IgD-negative memory B cell (primary cell): ENCODE results near the gene ZFAND2B. TPM values are rescaled to one million over a fixed set of nuclear protein-coding genes. Genes with fewer than 3 reads are reported as not detected.
"Not testable (repeated sequence)": the region's sequence is repeated elsewhere in the genome, so short reads cannot be mapped to it uniquely, and the experiment has no call there.

ENCODE experiments used
- H3K27ac Mint-ChIP-seq, 3 donors: one replicate each; pipeline ENCODE4 v1.8.0; 2020 to 2022; ENCODE audit warnings: mild to moderate bottlenecking in 3 of 3, mixed read lengths in 3 of 3, moderate library complexity in 1 of 3
- H3K27me3 Mint-ChIP-seq: one replicate; pipeline ENCODE4 v1.8.0; 2021; ENCODE audit warnings: mixed read lengths
- H3K36me3 Mint-ChIP-seq: one replicate; pipeline ENCODE4 v1.8.0; 2020; ENCODE audit warnings: mild to moderate bottlenecking, mixed read lengths
- H3K4me1 Mint-ChIP-seq, 3 donors: one replicate each; pipeline ENCODE4 v1.8.0; 2020 to 2022; ENCODE audit warnings: mixed read lengths in 3 of 3, mild to moderate bottlenecking in 1 of 3
- H3K4me3 Mint-ChIP-seq, 4 donors: one replicate each; pipeline ENCODE4 v1.8.0; 2020 to 2022; ENCODE audit warnings: mild to moderate bottlenecking in 4 of 4, mixed read lengths in 4 of 4, moderate library complexity in 3 of 4
- H3K9me3 Mint-ChIP-seq, 3 donors: one replicate each; pipeline ENCODE4 v1.8.0; 2020 to 2021; ENCODE audit warnings: mixed read lengths in 3 of 3, mild to moderate bottlenecking in 1 of 3
- polyA plus RNA-seq: library from polyadenylated mRNA; unstranded; fragments of 300-500 nt; fragmentation: Illumina TruSeq; gene quantifications from one replicate; pipeline ENCODE4 v1.2.3, GENCODE V29; 2021

Gene ZFAND2B
- polyA plus RNA-seq, 1 donor from 2014 or later, result 64.8 TPM

DNA sequence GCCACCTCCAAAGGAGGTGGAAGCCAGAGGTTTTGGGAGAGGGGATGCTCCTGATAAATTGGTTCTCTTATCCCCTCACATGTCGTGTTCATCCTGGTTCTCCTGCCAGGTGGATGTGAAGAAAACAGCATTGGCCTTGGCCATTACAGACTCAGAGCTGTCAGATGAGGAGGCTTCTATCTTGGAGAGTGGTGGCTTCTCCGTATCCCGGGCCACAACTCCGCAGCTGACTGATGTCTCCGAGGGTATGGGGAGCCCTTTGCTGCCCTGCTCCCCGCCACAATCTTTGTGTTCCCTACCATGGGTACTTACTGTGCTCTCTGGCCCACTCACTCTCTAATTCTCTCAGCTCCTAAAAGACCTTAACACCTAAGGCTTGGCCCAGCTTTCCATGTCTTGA is 25.1 kb upstream of the ZFAND2B start:
- Mint-ChIP-seq H3K4me1 (peaks cover 9 to 18% (median 17%) of the 10 kb centered on the region in 3 donors), H3K27me3 (no peaks in the 10 kb centered on the region), H3K36me3 (peaks cover 3% of the 10 kb centered on the region), H3K4me3 (peak overlapping the region in 2 of 4 donors; percentile 30 to 34), H3K9me3 (no peaks in the 10 kb centered on the region), H3K27ac (no peak overlapping the region)

DNA sequence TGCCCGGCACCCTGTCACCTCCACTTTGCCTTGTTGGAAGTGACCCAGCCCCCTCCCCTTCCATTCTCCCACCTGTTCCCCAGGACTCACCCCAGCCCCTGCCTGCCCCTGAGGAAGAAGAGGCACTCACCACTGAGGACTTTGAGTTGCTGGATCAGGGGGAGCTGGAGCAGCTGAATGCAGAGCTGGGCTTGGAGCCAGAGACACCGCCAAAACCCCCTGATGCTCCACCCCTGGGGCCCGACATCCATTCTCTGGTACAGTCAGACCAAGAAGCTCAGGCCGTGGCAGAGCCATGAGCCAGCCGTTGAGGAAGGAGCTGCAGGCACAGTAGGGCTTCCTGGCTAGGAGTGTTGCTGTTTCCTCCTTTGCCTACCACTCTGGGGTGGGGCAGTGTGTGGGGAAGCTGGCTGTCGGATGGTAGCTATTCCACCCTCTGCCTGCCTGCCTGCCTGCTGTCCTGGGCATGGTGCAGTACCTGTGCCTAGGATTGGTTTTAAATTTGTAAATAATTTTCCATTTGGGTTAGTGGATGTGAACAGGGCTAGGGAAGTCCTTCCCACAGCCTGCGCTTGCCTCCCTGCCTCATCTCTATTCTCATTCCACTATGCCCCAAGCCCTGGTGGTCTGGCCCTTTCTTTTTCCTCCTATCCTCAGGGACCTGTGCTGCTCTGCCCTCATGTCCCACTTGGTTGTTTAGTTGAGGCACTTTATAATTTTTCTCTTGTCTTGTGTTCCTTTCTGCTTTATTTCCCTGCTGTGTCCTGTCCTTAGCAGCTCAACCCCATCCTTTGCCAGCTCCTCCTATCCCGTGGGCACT is 24.0 kb upstream of the ZFAND2B start:
- no peaks in the 10 kb centered on the region for H3K9me3 Mint-ChIP-seq
- no peaks in the 10 kb centered on the region for H3K27me3 Mint-ChIP-seq
- no peak overlapping the region for H3K27ac Mint-ChIP-seq
- H3K4me3 Mint-ChIP-seq, result peak overlapping the region in 1 of 4 donors; percentile 55
- peaks cover 3% of the 10 kb centered on the region for H3K36me3 Mint-ChIP-seq
- peaks cover 15 to 24% (median 23%) of the 10 kb centered on the region in 3 donors for H3K4me1 Mint-ChIP-seq

DNA sequence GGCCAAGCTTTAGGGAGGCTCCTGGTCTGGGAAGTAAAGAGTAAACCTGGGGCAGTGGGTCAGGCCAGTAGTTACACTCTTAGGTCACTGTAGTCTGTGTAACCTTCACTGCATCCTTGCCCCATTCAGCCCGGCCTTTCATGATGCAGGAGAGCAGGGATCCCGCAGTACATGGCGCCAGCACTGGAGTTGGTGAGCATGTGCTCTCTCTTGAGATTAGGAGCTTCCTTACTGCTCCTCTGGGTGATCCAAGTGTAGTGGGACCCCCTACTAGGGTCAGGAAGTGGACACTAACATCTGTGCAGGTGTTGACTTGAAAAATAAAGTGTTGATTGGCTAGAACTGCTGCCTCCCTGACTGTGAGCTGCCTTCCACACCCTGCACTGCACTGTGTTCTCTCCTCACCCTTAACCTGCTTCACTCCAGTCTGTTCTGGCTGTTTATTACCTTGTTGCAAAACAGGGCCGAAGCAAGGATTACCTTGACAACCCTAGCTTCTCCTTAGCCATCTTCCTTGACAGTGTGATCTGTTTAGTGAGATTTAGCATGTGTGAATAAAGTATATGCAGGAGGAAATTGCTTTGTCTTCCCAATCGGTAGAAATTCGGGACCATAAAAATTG is 23.3 kb upstream of the ZFAND2B start:
- no peaks in the 10 kb centered on the region for H3K27me3 Mint-ChIP-seq
- peaks cover 3% of the 10 kb centered on the region for H3K36me3 Mint-ChIP-seq
- peak overlapping the region in 1 of 4 donors; percentile 13 for H3K4me3 Mint-ChIP-seq

DNA sequence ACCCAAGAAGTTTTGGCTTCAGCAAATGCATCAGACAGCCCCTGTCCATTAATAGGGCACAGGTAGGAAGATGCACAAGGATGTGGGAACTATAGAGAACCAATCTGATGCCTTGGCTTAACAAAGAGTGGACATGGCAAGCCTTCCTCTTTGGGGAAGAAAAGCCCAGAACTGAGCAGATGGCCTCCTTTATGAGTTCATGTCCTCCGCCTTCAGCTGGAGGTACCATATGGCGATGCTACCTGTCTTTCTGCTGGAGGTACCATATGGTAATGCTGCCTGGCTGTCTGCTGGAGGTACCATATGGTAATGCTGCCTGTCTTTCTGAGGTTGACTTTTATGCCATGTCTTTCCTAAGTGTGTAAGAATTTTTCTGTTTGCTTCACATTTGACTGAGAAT is 22.5 kb upstream of the ZFAND2B start:
- Mint-ChIP-seq H3K27ac (peak overlapping the region in 2 of 3 donors; percentile 28 to 63), H3K27me3 (no peaks in the 10 kb centered on the region), H3K4me1 (peaks cover 9 to 19% (median 18%) of the 10 kb centered on the region in 3 donors), H3K36me3 (peaks cover 3% of the 10 kb centered on the region), H3K4me3 (peak overlapping the region in 1 of 4 donors; percentile 42), H3K9me3 (no peaks in the 10 kb centered on the region)

More for the DNA sequence above, 23.3 kb upstream of the ZFAND2B start:
- peak overlapping the region in 1 of 3 donors; percentile 85 for H3K27ac Mint-ChIP-seq
- H3K9me3 Mint-ChIP-seq, result no peaks in the 10 kb centered on the region
- H3K4me1 Mint-ChIP-seq, result peaks cover 15 to 24% (median 23%) of the 10 kb centered on the region in 3 donors

DNA sequence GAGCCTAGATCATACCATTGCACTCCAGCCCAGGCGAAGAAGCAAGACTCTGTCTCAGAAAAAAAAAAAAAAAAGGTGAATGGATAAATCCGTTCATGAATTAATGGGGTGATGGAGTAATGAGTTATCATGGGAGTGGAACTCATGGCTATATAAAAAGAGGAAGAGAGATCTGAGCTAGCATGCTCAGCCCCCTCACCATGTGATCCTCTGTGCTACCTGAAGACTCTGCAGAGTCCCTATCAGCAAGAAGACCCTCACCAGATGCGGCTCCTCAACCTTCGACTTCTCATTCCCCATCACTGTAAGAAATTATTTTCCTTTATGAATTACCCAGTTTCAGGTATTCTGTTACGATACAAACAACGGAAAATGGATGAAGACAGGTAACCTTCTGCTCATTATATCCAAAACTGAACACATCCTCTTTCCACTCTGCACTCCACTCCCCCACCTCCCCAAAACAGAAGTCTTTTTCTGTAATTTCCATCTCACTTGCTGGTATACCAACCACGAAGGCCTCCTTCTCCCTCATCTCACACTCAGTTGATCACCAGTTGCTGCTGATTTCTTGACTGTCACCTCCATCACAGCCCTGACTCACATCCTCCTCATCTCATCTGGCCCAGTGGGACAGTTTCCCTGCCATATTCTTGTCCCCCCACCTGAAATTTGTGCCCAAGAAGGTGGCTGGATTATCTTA is 19.7 kb upstream of the ZFAND2B start:
- H3K4me3 Mint-ChIP-seq, result peak overlapping the region in 1 of 4 donors; percentile 15
- peaks cover 6 to 15% (median 11%) of the 10 kb centered on the region in 3 donors for H3K4me1 Mint-ChIP-seq
- H3K9me3 Mint-ChIP-seq, result no peaks in the 10 kb centered on the region
- no peak overlapping the region for H3K27ac Mint-ChIP-seq
- no peaks in the 10 kb centered on the region for H3K27me3 Mint-ChIP-seq
- peaks cover 2% of the 10 kb centered on the region for H3K36me3 Mint-ChIP-seq

DNA sequence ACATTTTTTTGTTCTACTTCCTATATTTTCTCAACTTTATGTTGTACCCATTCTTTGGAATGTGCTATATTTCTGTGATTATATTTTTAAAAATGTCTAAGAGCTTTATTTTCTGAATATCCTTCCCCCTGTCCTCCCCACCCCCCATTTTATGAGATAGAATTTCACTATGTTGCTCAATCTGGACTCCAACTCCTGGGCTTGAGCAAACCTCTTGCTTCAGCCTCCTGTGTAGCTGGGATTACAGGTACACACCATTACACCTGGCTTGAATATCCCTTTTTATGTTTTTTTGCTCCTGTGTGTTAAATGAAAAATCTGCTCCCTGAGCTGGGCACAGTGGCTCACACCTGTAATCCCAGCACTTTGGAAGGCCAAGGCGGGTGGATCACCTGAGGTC is 9.2 kb upstream of the ZFAND2B start:
- Mint-ChIP-seq H3K36me3 (no peaks in the 10 kb centered on the region), H3K4me1 (no peaks in the 10 kb centered on the region), H3K4me3 (no peak overlapping the region), H3K9me3 (no peaks in the 10 kb centered on the region), H3K27ac (no peak overlapping the region), H3K27me3 (no peaks in the 10 kb centered on the region)

DNA sequence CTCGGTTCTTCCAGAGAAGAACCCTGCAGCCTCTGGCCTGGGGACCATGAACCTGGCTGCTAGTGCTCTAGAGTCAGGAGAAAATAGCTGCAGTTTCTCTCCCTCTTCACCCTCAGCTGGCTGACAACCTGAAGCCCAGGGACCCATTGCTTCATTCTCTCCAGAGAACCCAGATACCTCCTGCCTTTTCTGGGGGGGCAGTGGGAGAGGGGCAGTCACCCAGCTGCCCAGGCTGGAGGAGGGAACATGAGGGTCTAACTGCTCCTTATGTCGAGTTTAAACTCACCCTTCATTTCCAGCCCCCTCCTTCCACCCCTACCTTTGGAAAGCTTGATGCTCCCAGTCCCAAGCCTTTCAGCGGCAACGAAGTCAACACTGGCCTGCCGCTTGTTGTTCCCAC is 7.6 kb upstream of the ZFAND2B start:
- Mint-ChIP-seq H3K36me3 (no peaks in the 10 kb centered on the region), H3K4me3 (no peak overlapping the region), H3K4me1 (no peaks in the 10 kb centered on the region), H3K27ac (no peak overlapping the region), H3K27me3 (no peaks in the 10 kb centered on the region), H3K9me3 (no peaks in the 10 kb centered on the region)

DNA sequence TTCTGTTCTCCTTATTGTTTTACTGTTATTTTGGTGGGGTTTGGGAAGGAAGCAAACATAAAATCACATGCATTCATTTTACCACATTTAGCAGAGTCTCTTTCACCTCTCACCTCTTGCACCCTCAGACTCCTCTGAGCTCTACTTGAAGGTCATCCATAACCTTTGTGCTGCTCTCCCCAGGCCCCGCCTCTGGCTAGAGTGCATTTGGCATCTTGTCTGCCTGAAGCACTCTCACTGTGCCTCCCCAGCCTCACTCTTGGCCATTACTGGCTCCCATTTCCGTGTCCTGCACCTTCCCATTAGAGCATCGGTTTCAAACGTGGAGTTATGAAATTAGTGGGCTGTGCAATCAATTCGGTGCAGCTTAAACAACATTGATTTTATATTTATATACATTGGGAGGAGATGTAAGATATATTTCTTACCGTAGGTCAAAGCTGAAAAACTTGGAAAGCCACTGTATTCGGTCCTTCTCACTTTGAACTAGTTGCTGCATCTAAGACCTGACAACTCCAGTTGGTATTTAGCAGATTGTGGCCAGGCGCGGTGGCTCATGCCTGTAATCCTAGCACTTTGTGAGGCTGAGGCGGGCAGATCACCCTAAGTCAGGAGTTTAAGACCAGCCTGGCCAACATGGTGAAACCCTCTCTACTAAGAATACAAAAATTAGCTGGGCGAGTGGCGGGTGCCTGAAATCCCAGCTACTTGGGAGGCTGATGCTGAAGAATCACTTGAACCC is 6.9 kb upstream of the ZFAND2B start:
- Mint-ChIP-seq H3K27me3 (no peaks in the 10 kb centered on the region), H3K9me3 (no peaks in the 10 kb centered on the region), H3K27ac (peak overlapping the region in 1 of 3 donors; percentile 27), H3K4me3 (no peak overlapping the region), H3K36me3 (no peaks in the 10 kb centered on the region), H3K4me1 (no peaks in the 10 kb centered on the region)

DNA sequence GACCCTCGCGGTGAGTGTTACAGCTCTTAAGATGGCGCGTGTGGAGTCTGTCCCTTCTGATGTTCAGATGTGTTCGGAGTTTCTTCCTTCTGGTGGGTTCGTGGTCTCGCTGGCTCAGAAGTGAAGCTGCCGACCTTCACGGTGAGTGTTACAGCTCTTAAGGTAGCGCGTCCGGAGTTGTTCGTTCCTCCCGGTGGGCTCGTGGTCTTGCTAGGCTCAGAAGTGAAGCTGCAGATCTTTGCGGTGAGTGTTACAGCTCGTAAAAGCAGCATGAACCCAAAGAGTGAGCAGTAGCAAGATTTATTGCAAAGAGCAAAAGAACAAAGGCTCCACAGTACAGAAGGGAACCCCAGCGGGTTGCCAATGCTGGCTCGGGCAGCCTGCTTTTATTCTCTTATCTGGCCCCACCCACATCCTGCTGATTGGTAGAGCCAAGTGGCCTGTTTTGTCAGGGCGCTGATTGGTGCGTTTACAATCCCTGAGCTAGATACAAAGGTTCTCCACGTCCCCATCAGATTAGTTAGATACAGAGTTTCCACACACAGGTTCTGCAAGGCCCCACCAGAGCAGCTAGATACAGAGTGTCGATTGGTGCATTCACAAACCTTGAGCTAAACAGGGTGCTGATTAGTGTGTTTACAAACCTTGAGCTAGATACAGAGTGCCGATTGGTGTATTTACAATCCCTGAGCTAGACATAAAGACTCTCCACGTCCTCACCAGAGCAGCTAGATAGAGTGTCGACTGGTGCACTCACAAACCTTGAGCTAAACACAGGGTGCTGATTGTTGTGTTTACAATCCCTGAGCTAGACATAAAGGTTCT is 5.9 kb upstream of the ZFAND2B start:
- not testable (repeated sequence) for H3K9me3 Mint-ChIP-seq, H3K4me1 Mint-ChIP-seq, H3K36me3 Mint-ChIP-seq, H3K27me3 Mint-ChIP-seq
- peak overlapping the region in 2 of 4 donors; percentile 5 to 8 for H3K4me3 Mint-ChIP-seq
- H3K27ac Mint-ChIP-seq, result peak overlapping the region in 1 of 3 donors; percentile 36

DNA sequence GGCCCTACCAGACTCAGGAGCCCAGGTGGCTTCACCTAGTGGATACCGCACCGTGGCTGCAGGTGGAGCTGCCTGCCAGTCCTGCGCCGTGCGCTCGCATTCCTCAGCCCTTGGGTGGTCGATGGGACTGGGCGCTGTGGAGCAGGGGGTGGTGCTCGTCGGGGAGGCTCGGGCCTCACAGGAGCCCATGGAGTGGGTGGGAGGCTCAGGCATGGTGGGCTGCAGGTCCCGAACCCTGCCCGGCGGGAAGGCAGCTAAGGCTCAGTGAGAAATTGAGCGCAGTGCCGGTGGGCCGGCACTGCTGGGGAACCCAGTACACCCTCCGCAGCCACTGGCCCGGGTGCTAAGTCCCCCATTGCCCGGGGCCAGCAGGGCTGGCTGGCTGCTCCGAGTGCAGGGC is 5.3 kb upstream of the ZFAND2B start:
- H3K36me3 Mint-ChIP-seq, H3K4me1 Mint-ChIP-seq, H3K27ac Mint-ChIP-seq, H3K9me3 Mint-ChIP-seq, H3K27me3 Mint-ChIP-seq, H3K4me3 Mint-ChIP-seq: not testable (repeated sequence)

DNA sequence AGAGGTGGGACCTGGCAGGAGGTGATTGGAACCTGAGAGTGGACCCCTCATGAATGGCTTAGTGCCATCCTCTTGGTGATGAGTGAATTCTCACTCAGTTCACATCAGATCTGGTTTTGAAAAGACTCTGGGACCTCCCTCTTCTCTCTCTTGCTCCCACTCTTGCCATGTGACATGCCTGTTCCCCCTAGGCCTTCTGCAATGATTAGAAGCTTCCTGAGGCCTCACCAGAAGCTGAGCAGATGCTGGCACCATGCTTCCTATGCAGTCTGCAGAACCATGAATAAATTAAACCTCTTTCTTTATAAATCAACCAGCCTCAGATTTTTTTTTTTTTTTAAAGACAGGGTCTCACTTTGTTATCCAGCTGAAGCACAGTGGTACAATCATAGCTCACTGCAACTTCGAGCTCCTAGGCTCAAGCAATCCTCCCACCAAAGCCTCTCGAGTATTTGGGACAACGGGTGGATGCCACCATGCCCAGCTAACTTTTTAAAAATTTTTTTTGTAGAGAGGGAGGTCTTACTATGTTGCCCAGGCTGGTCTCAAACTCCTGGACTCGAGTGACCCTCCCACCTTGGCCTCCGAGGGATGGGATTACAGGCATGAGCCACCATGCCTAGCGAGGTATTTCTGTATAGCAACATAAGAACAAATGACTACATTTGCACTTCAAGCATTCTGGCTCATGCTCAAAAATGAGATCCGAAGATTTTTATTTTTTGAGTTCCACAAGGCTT is 2.0 kb upstream of the ZFAND2B start:
- peak overlapping the region in 1 of 3 donors; percentile 27 for H3K27ac Mint-ChIP-seq
- no peaks in the 10 kb centered on the region for H3K9me3 Mint-ChIP-seq
- H3K4me3 Mint-ChIP-seq, result peak overlapping the region in 2 of 4 donors; percentile 60 to 83

DNA sequence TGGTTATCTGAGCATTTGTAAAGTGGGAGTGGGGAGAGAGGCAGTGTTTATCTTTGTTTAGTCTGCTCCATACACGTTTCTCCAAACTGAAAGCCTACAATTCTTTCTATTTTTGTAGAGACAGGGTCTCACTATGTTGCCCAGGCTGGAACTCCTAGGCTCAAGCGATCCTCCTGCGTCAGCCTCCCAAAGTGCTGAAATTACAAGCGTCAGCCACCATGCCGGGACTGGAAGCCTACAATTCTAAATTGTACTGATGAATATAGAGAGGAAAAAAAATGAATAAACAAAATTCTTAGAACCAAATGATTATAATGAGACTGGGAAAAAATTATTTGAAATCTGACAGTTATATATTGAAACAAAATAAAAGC is 1.4 kb upstream of the ZFAND2B start:
- Mint-ChIP-seq H3K27ac (peak overlapping the region in 1 of 3 donors; percentile 27), H3K9me3 (no peaks in the 10 kb centered on the region), H3K4me1 (peaks cover 1 to 11% (median 10%) of the 10 kb centered on the region in 3 donors), H3K27me3 (no peaks in the 10 kb centered on the region), H3K4me3 (peak overlapping the region in 2 of 4 donors; percentile 60 to 83), H3K36me3 (no peaks in the 10 kb centered on the region)

More for the DNA sequence above, 2.0 kb upstream of the ZFAND2B start:
- no peaks in the 10 kb centered on the region for H3K27me3 Mint-ChIP-seq
- peaks cover 1 to 11% (median 10%) of the 10 kb centered on the region in 3 donors for H3K4me1 Mint-ChIP-seq
- H3K36me3 Mint-ChIP-seq, result no peaks in the 10 kb centered on the region

DNA sequence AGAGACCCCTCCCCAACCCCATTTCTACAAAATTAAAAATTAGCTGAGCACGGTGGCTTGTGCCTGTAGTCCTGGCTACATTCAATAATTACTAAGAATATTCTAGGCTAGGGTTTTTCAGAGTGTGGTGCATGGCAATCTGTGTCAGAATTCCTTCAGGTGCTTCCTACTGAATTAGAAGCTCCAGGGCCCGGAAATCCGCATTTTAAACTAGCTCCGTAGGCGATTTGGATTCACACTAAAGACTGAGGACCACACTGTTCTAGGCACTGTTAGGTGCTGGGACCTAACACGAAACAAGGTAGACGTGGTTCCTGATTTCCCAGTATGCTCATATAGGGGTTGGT is 628 bp upstream of the ZFAND2B start:
- peak overlapping the region; percentile 76 to 98 (median 95) for H3K27ac Mint-ChIP-seq
- no peaks in the 10 kb centered on the region for H3K36me3 Mint-ChIP-seq
- H3K4me3 Mint-ChIP-seq, result peak overlapping the region; percentile 83 to 96 (median 94)
- no peaks in the 10 kb centered on the region for H3K9me3 Mint-ChIP-seq
- peaks cover 1 to 11% (median 11%) of the 10 kb centered on the region in 3 donors for H3K4me1 Mint-ChIP-seq
- no peaks in the 10 kb centered on the region for H3K27me3 Mint-ChIP-seq
